Neural cell (in vitro differentiated cells): ENCODE results near the gene TEKT5. TPM values are rescaled to one million over a fixed set of nuclear protein-coding genes. Genes with fewer than 3 reads are reported as not detected.
"Not testable (repeated sequence)": the region's sequence is repeated elsewhere in the genome, so short reads cannot be mapped to it uniquely, and the experiment has no call there.

ENCODE experiments used
- H2AFZ ChIP-seq: fragments of 200-600, 300-800 bp; sonication (generic), shearing (Covaris generic); 2 replicates; pipeline ENCODE4 v1.6.0; 2014; ENCODE audit warnings: low read depth, mild to moderate bottlenecking, antibody characterized with exemption, low read length, moderate library complexity
- H3F3A ChIP-seq: fragments of 200-600 bp; shearing (Covaris generic); 2 replicates; pipeline ENCODE4 v1.6.1; 2016; ENCODE audit warnings: mild to moderate bottlenecking, moderate library complexity, mixed read lengths, antibody characterized with exemption, low read length; ENCODE audit not compliant: insufficient read depth, poor library complexity, severe bottlenecking
- H3K27ac ChIP-seq: fragments of 200-600, 300-800 bp; sonication (generic), shearing (Covaris generic); 2 replicates; pipeline ENCODE4 v1.5.1; 2014; ENCODE audit warnings: mild to moderate bottlenecking, low read length, moderate library complexity
- H3K27me3 ChIP-seq: fragments of 300-800, 200-600 bp; sonication (generic), shearing (Covaris generic); 2 replicates; pipeline ENCODE4 v1.6.0; 2014; ENCODE audit warnings: mild to moderate bottlenecking, low read depth, low read length, moderate library complexity; ENCODE audit not compliant: insufficient read depth
- H3K36me3 ChIP-seq: fragments of 300-800, 200-600 bp; sonication (generic), shearing (Covaris generic); 2 replicates; pipeline ENCODE4 v1.5.1; 2014; ENCODE audit warnings: mild to moderate bottlenecking, antibody characterized with exemption, low read length, moderate library complexity; ENCODE audit not compliant: insufficient read depth
- H3K4me2 ChIP-seq: fragments of 300-800, 200-600 bp; sonication (generic), shearing (Covaris generic); 2 replicates; pipeline ENCODE4 v1.6.0; 2014; ENCODE audit warnings: mild to moderate bottlenecking, low read length
- H3K4me3 ChIP-seq: fragments of 300-800, 200-600 bp; sonication (generic), shearing (Covaris generic); 2 replicates; pipeline ENCODE4 v1.5.1; 2014; ENCODE audit warnings: mild to moderate bottlenecking, low read length, moderate library complexity
- H3K79me2 ChIP-seq: fragments of 200-600 bp; shearing (Covaris generic); replicated peaks from 2 replicates; pipeline ENCODE4 v1.6.0; 2014; ENCODE audit warnings: mild to moderate bottlenecking, low read length, moderate library complexity; ENCODE audit not compliant: insufficient read depth
- H3K9ac ChIP-seq: fragments of 300-800, 200-600 bp; sonication (generic), shearing (Covaris generic); 2 replicates; pipeline ENCODE4 v1.6.1; 2016; ENCODE audit warnings: mild to moderate bottlenecking, low read length, mixed read lengths
- H3K9me2 ChIP-seq: fragments of 200-600 bp; shearing (Covaris generic); 2 replicates; pipeline ENCODE4 v1.6.1; 2016; ENCODE audit warnings: mild to moderate bottlenecking, low read length, mixed read lengths; ENCODE audit not compliant: insufficient read depth
- H3K9me3 ChIP-seq: fragments of 200-600, 300-800 bp; sonication (generic), shearing (Covaris generic); 2 replicates; pipeline ENCODE4 v1.6.1; 2016; ENCODE audit warnings: mild to moderate bottlenecking, mixed run types, low read length, moderate library complexity, mixed read lengths
- H4K20me1 ChIP-seq: fragments of 200-600 bp; shearing (Covaris generic); 2 replicates; pipeline ENCODE4 v1.6.1; 2016; ENCODE audit warnings: mild to moderate bottlenecking, mixed run types; ENCODE audit not compliant: insufficient read depth
- EP300 ChIP-seq: fragments of 450-650 bp; conservative IDR thresholded peaks from 2 replicates; pipeline ENCODE4 v1.6.1; 2014; ENCODE audit warnings: antibody characterized with exemption, mild to moderate bottlenecking, moderate library complexity; ENCODE audit not compliant: poor library complexity, severe bottlenecking
- EZH2 ChIP-seq: fragments of 200-600, 300-800 bp; shearing (Covaris generic), sonication (generic); IDR thresholded peaks from 2 replicates; pipeline ENCODE4 v1.6.1; 2014; ENCODE audit warnings: antibody characterized with exemption, low read length, borderline replicate concordance, mild to moderate bottlenecking; ENCODE audit not compliant: insufficient read depth, poor library complexity, severe bottlenecking
- MXI1 ChIP-seq: fragments of 450-650 bp; conservative IDR thresholded peaks from 2 replicates; pipeline ENCODE4 v1.6.1; 2014; ENCODE audit warnings: antibody characterized with exemption, mild to moderate bottlenecking; ENCODE audit not compliant: poor library complexity, severe bottlenecking
- POLR2AphosphoS5 ChIP-seq: IDR thresholded peaks from 2 replicates; pipeline ENCODE4 v1.6.1; 2012
- RAD21 ChIP-seq: fragments of 450-650 bp; conservative IDR thresholded peaks from 2 replicates; pipeline ENCODE4 v1.6.1; 2014; ENCODE audit warnings: antibody characterized with exemption, mild to moderate bottlenecking, moderate library complexity
- SMC3 ChIP-seq: fragments of 450-650 bp; conservative IDR thresholded peaks from 2 replicates; pipeline ENCODE4 v1.6.1; 2014; ENCODE audit warnings: antibody characterized with exemption, mild to moderate bottlenecking, moderate library complexity; ENCODE audit not compliant: poor library complexity
- TAF1 ChIP-seq: IDR thresholded peaks from 2 replicates; pipeline ENCODE4 v1.6.1; 2012; ENCODE audit warnings: low read depth
- polyA plus RNA-seq: library from polyadenylated mRNA; depleted of rRNA; stranded (reverse); fragments of >200 nt; gene quantifications from 2 replicates; pipeline ENCODE4 v1.2.3, GENCODE V29; 2014
- TF ChIP-seq, protein P1 (sequence below): IDR thresholded peaks from 2 replicates; pipeline ENCODE4 v1.6.1; 2012; ENCODE audit warnings: borderline replicate concordance
- TF ChIP-seq, protein P2 (sequence below): fragments of 450-650 bp; IDR thresholded peaks from 2 replicates; pipeline ENCODE4 v1.5.1; 2014; ENCODE audit warnings: antibody characterized with exemption, mild to moderate bottlenecking, moderate library complexity; ENCODE audit not compliant: poor library complexity, severe bottlenecking

Gene TEKT5
- polyA plus RNA-seq, 1 donor from 2014 or later = not detected

DNA sequence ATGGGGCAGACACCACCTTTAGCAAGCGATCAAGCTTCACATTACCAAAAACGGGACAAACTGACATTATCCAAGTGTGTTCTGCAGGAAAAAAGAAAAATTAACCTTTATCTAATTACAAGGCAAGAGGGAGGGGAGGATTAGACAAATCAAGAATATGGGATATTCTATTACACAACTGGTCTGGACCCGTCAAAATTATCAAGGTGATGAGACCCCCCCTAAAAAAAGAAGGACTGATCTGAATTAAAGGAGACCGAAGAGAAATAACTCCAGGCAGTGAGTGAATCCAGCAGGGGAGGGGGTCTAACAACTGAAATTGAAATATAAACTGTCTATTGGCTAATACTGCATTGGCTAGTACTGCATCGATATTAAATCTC is 48.5 kb upstream of the TEKT5 start:
- H3K36me3 ChIP-seq = no peaks in the 10 kb centered on the region
- H4K20me1 ChIP-seq = no peaks in the 10 kb centered on the region
- H3K4me3 ChIP-seq = peak overlapping the region; percentile 83
- no peaks in the 10 kb centered on the region for H3K9me2 ChIP-seq
- peak overlapping the region; percentile 69 for H2AFZ ChIP-seq
- peaks cover 2% of the 10 kb centered on the region for H3F3A ChIP-seq
- H3K9ac ChIP-seq = peak overlapping the region; percentile 97
- TF ChIP-seq RAD21 (no peak), POLR2AphosphoS5 (no peak), EZH2 (no peak), TAF1 (no peak), SMC3 (no peak), MXI1 (no peak), EP300 (no peak)
- TF ChIP-seq, protein P1, sequence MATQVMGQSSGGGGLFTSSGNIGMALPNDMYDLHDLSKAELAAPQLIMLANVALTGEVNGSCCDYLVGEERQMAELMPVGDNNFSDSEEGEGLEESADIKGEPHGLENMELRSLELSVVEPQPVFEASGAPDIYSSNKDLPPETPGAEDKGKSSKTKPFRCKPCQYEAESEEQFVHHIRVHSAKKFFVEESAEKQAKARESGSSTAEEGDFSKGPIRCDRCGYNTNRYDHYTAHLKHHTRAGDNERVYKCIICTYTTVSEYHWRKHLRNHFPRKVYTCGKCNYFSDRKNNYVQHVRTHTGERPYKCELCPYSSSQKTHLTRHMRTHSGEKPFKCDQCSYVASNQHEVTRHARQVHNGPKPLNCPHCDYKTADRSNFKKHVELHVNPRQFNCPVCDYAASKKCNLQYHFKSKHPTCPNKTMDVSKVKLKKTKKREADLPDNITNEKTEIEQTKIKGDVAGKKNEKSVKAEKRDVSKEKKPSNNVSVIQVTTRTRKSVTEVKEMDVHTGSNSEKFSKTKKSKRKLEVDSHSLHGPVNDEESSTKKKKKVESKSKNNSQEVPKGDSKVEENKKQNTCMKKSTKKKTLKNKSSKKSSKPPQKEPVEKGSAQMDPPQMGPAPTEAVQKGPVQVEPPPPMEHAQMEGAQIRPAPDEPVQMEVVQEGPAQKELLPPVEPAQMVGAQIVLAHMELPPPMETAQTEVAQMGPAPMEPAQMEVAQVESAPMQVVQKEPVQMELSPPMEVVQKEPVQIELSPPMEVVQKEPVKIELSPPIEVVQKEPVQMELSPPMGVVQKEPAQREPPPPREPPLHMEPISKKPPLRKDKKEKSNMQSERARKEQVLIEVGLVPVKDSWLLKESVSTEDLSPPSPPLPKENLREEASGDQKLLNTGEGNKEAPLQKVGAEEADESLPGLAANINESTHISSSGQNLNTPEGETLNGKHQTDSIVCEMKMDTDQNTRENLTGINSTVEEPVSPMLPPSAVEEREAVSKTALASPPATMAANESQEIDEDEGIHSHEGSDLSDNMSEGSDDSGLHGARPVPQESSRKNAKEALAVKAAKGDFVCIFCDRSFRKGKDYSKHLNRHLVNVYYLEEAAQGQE = no peak
- TF ChIP-seq, protein P2, sequence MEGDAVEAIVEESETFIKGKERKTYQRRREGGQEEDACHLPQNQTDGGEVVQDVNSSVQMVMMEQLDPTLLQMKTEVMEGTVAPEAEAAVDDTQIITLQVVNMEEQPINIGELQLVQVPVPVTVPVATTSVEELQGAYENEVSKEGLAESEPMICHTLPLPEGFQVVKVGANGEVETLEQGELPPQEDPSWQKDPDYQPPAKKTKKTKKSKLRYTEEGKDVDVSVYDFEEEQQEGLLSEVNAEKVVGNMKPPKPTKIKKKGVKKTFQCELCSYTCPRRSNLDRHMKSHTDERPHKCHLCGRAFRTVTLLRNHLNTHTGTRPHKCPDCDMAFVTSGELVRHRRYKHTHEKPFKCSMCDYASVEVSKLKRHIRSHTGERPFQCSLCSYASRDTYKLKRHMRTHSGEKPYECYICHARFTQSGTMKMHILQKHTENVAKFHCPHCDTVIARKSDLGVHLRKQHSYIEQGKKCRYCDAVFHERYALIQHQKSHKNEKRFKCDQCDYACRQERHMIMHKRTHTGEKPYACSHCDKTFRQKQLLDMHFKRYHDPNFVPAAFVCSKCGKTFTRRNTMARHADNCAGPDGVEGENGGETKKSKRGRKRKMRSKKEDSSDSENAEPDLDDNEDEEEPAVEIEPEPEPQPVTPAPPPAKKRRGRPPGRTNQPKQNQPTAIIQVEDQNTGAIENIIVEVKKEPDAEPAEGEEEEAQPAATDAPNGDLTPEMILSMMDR = no peak
- no peaks in the 10 kb centered on the region for H3K9me3 ChIP-seq
- no peaks in the 10 kb centered on the region for H3K27me3 ChIP-seq
- H3K27ac ChIP-seq = peak overlapping the region; percentile 97
- H3K79me2 ChIP-seq = no peaks in the 10 kb centered on the region
- H3K4me2 ChIP-seq = peak overlapping the region; percentile 94

DNA sequence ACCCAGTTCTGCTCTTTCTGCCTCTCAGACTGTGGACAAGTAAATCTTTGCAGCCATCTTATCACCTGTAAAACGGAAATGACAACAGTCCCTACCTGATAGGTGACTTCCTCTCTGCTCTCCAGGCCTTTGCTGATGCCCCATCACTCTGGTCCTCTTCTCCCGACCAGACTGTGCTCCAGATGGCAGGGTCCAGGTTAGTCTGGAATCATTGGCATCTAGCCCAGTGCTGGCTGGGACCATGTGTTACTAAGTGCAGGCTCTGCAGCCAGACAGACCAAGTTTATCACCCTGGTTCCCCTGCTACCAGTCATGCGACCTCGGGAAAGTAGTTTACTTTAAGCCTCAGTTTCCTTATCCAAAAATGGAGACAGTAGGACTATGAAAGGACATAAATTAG is 47.1 kb upstream of the TEKT5 start:
- no peak overlapping the region for H3K4me2 ChIP-seq
- H3K79me2 ChIP-seq = no peaks in the 10 kb centered on the region
- no peaks in the 10 kb centered on the region for H3K36me3 ChIP-seq
- no peaks in the 10 kb centered on the region for H3K9me3 ChIP-seq
- no peak overlapping the region for H3K27ac ChIP-seq
- H4K20me1 ChIP-seq = no peaks in the 10 kb centered on the region
- H3K9ac ChIP-seq = no peak overlapping the region
- no peaks in the 10 kb centered on the region for H3K9me2 ChIP-seq
- TF ChIP-seq, protein P1 = no peak
- TF ChIP-seq RAD21 (no peak), EZH2 (no peak), TAF1 (no peak), POLR2AphosphoS5 (no peak), SMC3 (no peak), EP300 (no peak)
- TF ChIP-seq, protein P2 = no peak
- H3F3A ChIP-seq = peaks cover 2% of the 10 kb centered on the region
- H2AFZ ChIP-seq = no peak overlapping the region
- H3K4me3 ChIP-seq = no peak overlapping the region
- no peaks in the 10 kb centered on the region for H3K27me3 ChIP-seq

DNA sequence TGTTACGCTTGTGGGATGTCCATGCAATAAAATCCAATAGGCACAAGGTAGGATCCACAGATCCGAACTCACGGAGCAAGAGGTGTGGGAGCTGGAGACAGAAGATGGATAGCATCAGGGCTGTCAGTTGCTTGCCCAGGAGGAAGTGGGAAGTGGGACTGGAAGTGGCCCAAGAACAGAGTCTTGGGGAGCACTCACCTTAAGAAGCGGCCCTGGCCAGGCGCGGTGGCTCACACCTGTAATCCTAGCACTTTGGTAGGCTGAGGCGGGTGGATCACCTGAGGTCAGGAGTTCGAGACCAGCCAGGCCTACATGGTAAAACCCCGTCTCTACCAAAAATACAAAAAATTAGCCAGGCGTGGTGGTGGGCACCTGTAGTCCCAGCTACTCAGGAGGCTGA is 46.5 kb upstream of the TEKT5 start:
- not testable (repeated sequence) for H3F3A ChIP-seq, H3K27me3 ChIP-seq, H4K20me1 ChIP-seq, H2AFZ ChIP-seq, H3K36me3 ChIP-seq, H3K27ac ChIP-seq, H3K9ac ChIP-seq, H3K4me3 ChIP-seq, H3K9me3 ChIP-seq, H3K9me2 ChIP-seq, H3K79me2 ChIP-seq, H3K4me2 ChIP-seq
